Smooth muscle cell (in vitro differentiated cells): ENCODE results near the gene ABCG1. TPM values are rescaled to one million over a fixed set of nuclear protein-coding genes. Genes with fewer than 3 reads are reported as not detected.

Experiments used
- DNase-seq: peaks from one replicate; lab custom pipeline; 2025; ENCODE audit not compliant: unreplicated experiment; lab: John Stamatoyannopoulos, UW
- H2AFZ ChIP-seq: fragments of 200-600 bp; sonication (generic); 2 replicates; pipeline ENCODE4 v1.6.0; 2016; ENCODE audit warnings: antibody characterized with exemption, low read depth, mild to moderate bottlenecking
- H3F3A ChIP-seq: fragments of 200-600 bp; sonication (generic); 2 replicates; pipeline ENCODE4 v1.6.0; 2017; ENCODE audit warnings: antibody characterized with exemption, low read depth
- H3K27ac ChIP-seq: fragments of 200-600 bp; sonication (generic); 2 replicates; pipeline ENCODE4 v1.5.1; 2016; ENCODE audit warnings: low read depth, mild to moderate bottlenecking
- H3K27me3 ChIP-seq: fragments of 200-600 bp; sonication (generic); 2 replicates; pipeline ENCODE4 v1.6.1; 2016; ENCODE audit warnings: low read depth, mild to moderate bottlenecking
- H3K36me3 ChIP-seq: fragments of 200-600 bp; sonication (generic); 2 replicates; pipeline ENCODE4 v1.5.1; 2016; ENCODE audit warnings: low read depth
- H3K4me1 ChIP-seq: fragments of 200-600 bp; sonication (generic); 2 replicates; pipeline ENCODE4 v1.5.1; 2016; ENCODE audit warnings: low read depth
- H3K4me2 ChIP-seq: fragments of 200-600 bp; sonication (generic); 2 replicates; pipeline ENCODE4 v1.6.0; 2016; ENCODE audit warnings: mild to moderate bottlenecking
- H3K4me3 ChIP-seq: fragments of 200-600 bp; sonication (generic); 2 replicates; pipeline ENCODE4 v1.5.1; 2016; ENCODE audit warnings: mild to moderate bottlenecking
- H3K79me2 ChIP-seq: fragments of 200-600 bp; sonication (generic); 2 replicates; pipeline ENCODE4 v1.6.0; 2016; ENCODE audit warnings: low read depth, mild to moderate bottlenecking
- H3K9ac ChIP-seq: fragments of 200-600 bp; sonication (generic); 2 replicates; pipeline ENCODE4 v1.6.0; 2016; ENCODE audit warnings: low read depth
- H3K9me3 ChIP-seq: fragments of 200-600 bp; sonication (generic); replicated peaks from 2 replicates; pipeline ENCODE4 v1.5.1; 2016; ENCODE audit warnings: low read depth
- H4K20me1 ChIP-seq: fragments of 200-600 bp; sonication (generic); 2 replicates; pipeline ENCODE4 v1.6.0; 2016; ENCODE audit warnings: low read depth
- WGBS: methylation state at CpG from one replicate; pipeline ENCODE4 v1.1.7; 2016; ENCODE audit warnings: low lambda C conversion rate; 5-methylcytosine and 5-hydroxymethylcytosine counted together
- polyA plus RNA-seq: library from polyadenylated mRNA; unstranded; fragments of >200 nt; fragmentation: Nextera tagmentation; extraction: Ambion mirVana; gene quantifications from 2 replicates; pipeline ENCODE4 v1.2.1, GENCODE V29; 2016
- total RNA-seq: library from RNA; depleted of rRNA; stranded (reverse); fragments of >200 nt; gene quantifications from 2 replicates; pipeline ENCODE4 v1.2.3, GENCODE V29; 2014
- TF ChIP-seq, protein P1 (sequence below): fragments of 200-600 bp; sonication (generic); IDR thresholded peaks from 2 replicates; pipeline ENCODE4 v1.5.1; 2017; ENCODE audit warnings: borderline replicate concordance, mild to moderate bottlenecking, antibody characterized with exemption; ENCODE audit not compliant: insufficient read depth, poor library complexity, severe bottlenecking

ABCG1 gene
- total and polyA plus RNA-seq, 2 experiments from 2014 or later = 0.55 to 2.9 TPM

- DNase-seq = no peak
- no peaks in the 10 kb centered on the region for H4K20me1 ChIP-seq
- H2AFZ ChIP-seq = no peak overlapping the region
- TF ChIP-seq, protein P1, sequence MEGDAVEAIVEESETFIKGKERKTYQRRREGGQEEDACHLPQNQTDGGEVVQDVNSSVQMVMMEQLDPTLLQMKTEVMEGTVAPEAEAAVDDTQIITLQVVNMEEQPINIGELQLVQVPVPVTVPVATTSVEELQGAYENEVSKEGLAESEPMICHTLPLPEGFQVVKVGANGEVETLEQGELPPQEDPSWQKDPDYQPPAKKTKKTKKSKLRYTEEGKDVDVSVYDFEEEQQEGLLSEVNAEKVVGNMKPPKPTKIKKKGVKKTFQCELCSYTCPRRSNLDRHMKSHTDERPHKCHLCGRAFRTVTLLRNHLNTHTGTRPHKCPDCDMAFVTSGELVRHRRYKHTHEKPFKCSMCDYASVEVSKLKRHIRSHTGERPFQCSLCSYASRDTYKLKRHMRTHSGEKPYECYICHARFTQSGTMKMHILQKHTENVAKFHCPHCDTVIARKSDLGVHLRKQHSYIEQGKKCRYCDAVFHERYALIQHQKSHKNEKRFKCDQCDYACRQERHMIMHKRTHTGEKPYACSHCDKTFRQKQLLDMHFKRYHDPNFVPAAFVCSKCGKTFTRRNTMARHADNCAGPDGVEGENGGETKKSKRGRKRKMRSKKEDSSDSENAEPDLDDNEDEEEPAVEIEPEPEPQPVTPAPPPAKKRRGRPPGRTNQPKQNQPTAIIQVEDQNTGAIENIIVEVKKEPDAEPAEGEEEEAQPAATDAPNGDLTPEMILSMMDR = no peak
- no peaks in the 10 kb centered on the region for H3K36me3 ChIP-seq
- H3K9me3 ChIP-seq = no peaks in the 10 kb centered on the region
- H3K27ac ChIP-seq = no peak overlapping the region
- no peak overlapping the region for H3K9ac ChIP-seq
- peaks cover 21% of the 10 kb centered on the region for H3F3A ChIP-seq
- H3K79me2 ChIP-seq = no peaks in the 10 kb centered on the region
- H3K27me3 ChIP-seq = no peaks in the 10 kb centered on the region
- peaks cover 20% of the 10 kb centered on the region for H3K4me1 ChIP-seq
- 95% methylated on average over 5 of the region's 5 CpGs for WGBS
- no peak overlapping the region for H3K4me3 ChIP-seq
- H3K4me2 ChIP-seq = no peak overlapping the region
Measured at GRCh38 chr21:42237161-42237560, 18.2 kb downstream of the ABCG1 start.

- Histone ChIP-seq H3K27ac (no peak overlapping the region), H3K9me3 (no peaks in the 10 kb centered on the region), H3K4me2 (no peak overlapping the region), H3K27me3 (no peaks in the 10 kb centered on the region), H3K9ac (no peak overlapping the region), H3K36me3 (no peaks in the 10 kb centered on the region), H3K4me1 (peaks cover 20% of the 10 kb centered on the region), H3K79me2 (no peaks in the 10 kb centered on the region), H2AFZ (no peak overlapping the region), H3F3A (peaks cover 21% of the 10 kb centered on the region), H3K4me3 (no peak overlapping the region), H4K20me1 (no peaks in the 10 kb centered on the region)
- TF ChIP-seq, protein P1 = no peak
- WGBS = 92% methylated on average over 3 of the region's 3 CpGs
- DNase-seq = no peak
Measured at GRCh38 chr21:42237577-42237976, 18.6 kb downstream of the ABCG1 start.

- H3K4me1 ChIP-seq = peaks cover 18% of the 10 kb centered on the region
- no peak overlapping the region for H3K9ac ChIP-seq
- no peak overlapping the region for H3K4me3 ChIP-seq
- H2AFZ ChIP-seq = no peak overlapping the region
- peaks cover 18% of the 10 kb centered on the region for H3F3A ChIP-seq
- no peak overlapping the region for H3K4me2 ChIP-seq
- H3K79me2 ChIP-seq = no peaks in the 10 kb centered on the region
- no peaks in the 10 kb centered on the region for H3K36me3 ChIP-seq
- DNase-seq = no peak
- H3K9me3 ChIP-seq = no peaks in the 10 kb centered on the region
- TF ChIP-seq, protein P1 = no peak
- H4K20me1 ChIP-seq = no peaks in the 10 kb centered on the region
- H3K27me3 ChIP-seq = no peaks in the 10 kb centered on the region
- H3K27ac ChIP-seq = no peak overlapping the region
- 88% methylated on average over 12 of the region's 12 CpGs for WGBS
Measured at GRCh38 chr21:42238185-42238934, 19.4 kb downstream of the ABCG1 start.

DNA sequence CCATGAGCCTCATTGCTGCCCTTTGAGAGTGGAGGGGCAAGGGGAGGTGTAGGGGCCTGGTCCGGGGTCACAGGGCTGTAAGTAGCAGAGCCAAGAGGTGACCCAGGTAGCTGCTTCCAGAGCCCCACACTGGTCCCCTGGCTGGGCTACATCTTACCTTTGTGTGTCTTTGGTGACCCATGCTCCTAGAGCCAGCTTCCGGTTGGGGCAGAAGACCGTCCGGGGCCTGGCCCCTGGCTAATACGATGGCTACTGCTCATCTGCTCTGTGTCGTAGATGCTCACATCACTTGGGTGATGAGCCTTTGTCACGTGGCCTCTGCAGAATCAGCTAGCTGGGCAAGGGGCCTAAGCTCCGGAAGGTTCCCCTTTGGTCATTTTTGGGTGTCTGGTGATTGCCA lies 20.6 kb downstream of the ABCG1 start:
- no peak overlapping the region for H3K4me3 ChIP-seq
- TF ChIP-seq, protein P1 = no peak
- whole genome bisulfite sequencing = 94% methylated on average over 8 of the region's 8 CpGs

More for the DNA sequence above, 20.6 kb downstream of the ABCG1 start:
- no peak overlapping the region for H3K27ac ChIP-seq
- no peak overlapping the region for H2AFZ ChIP-seq
- DNase-seq = no peak
- H3K4me2 ChIP-seq = no peak overlapping the region
- no peaks in the 10 kb centered on the region for H3K79me2 ChIP-seq
- H3K4me1 ChIP-seq = peaks cover 7% of the 10 kb centered on the region
- H3K9me3 ChIP-seq = no peaks in the 10 kb centered on the region
- no peak overlapping the region for H3K9ac ChIP-seq
- H3K36me3 ChIP-seq = no peaks in the 10 kb centered on the region
- H4K20me1 ChIP-seq = no peaks in the 10 kb centered on the region
- H3K27me3 ChIP-seq = no peaks in the 10 kb centered on the region
- peaks cover 9% of the 10 kb centered on the region for H3F3A ChIP-seq
